Posterior cingulate gyrus (tissue), 11 donors: ENCODE measurements around the gene AFF3.
A peak's percentile ranks its signal among the peaks of the same experiment; 100 is the strongest.
"Not testable (repeated sequence)": the region's sequence is repeated elsewhere in the genome, so short reads cannot be mapped to it uniquely, and the experiment has no call there.

Experiments used
- DNase-seq, 10 donors: peaks; one replicate each; pipeline versions ENCODE4 v3.0.0 to v3.0.0-alpha.2; 2020 to 2021; ENCODE audit warnings: mixed read lengths in 3 of 10
- intact Hi-C: fragments of 100-400 bp; cut with DNase I; formaldehyde crosslinking; loops from one replicate; pipeline ENCODE4 v1.15.1; 2023

The AFF3 gene

GRCh38 chr2:100107906-100108647 is 34.3 kb downstream of the AFF3 start:
- intact Hi-C loops: no loop called here
- peak in 3 of 10 donors; percentile 23 to 82 (median 79) for DNase-seq

GRCh38 chr2:100107440-100107839 is 35.0 kb downstream of the AFF3 start:
- intact Hi-C loops: no loop called here
- peak in 1 of 10 donors; percentile 62 for DNase-seq

- DNase-seq: peak in 7 of 10 donors; percentile 26 to 85 (median 49)
- intact Hi-C loops: no loop called here
Observed at GRCh38 chr2:100106460-100106859, 35.9 kb downstream of the AFF3 start.

- DNase-seq: peak in 6 of 10 donors; percentile 17 to 80 (median 49)
- intact Hi-C loops: no loop called here
Observed at GRCh38 chr2:100105678-100106054, 36.7 kb downstream of the AFF3 start.

GRCh38 chr2:100104718-100105677 is 37.4 kb downstream of the AFF3 start:
- intact Hi-C loops: no loop called here
- DNase-seq: peak in 6 of 10 donors; percentile 17 to 86 (median 52)

GRCh38 chr2:100104265-100104664 is 38.1 kb downstream of the AFF3 start:
- intact Hi-C loops, DNase-seq: not testable (repeated sequence)

GRCh38 chr2:100103527-100104252 is 38.7 kb downstream of the AFF3 start:
- DNase-seq: peak in 1 of 10 donors; percentile 74
- intact Hi-C loops: not testable (repeated sequence)

GRCh38 chr2:100102466-100103180 is 39.8 kb downstream of the AFF3 start:
- intact Hi-C loops: not testable (repeated sequence)

GRCh38 chr2:100098855-100099254 is 43.5 kb downstream of the AFF3 start:
- intact Hi-C loops, DNase-seq: not testable (repeated sequence)

More at GRCh38 chr2:100102466-100103180, 39.8 kb downstream of the AFF3 start:
- not testable (repeated sequence) for DNase-seq

- intact Hi-C loops, DNase-seq: not testable (repeated sequence)
Observed at GRCh38 chr2:100097611-100098294, 44.6 kb downstream of the AFF3 start.

- intact Hi-C loops, DNase-seq: not testable (repeated sequence)
Observed at GRCh38 chr2:100095845-100096244, 46.5 kb downstream of the AFF3 start.

GRCh38 chr2:100091807-100092206 is 50.6 kb downstream of the AFF3 start:
- DNase-seq, intact Hi-C loops: not testable (repeated sequence)

GRCh38 chr2:100085744-100086143 is 56.6 kb downstream of the AFF3 start:
- DNase-seq, intact Hi-C loops: not testable (repeated sequence)

- DNase-seq, intact Hi-C loops: not testable (repeated sequence)
Observed at GRCh38 chr2:100083421-100084216, 58.8 kb downstream of the AFF3 start.

GRCh38 chr2:100082302-100082978 is 60.0 kb downstream of the AFF3 start:
- DNase-seq, intact Hi-C loops: not testable (repeated sequence)

GRCh38 chr2:100077935-100078334 is 64.5 kb downstream of the AFF3 start:
- no peak for DNase-seq
- intact Hi-C loops: no loop called here

GRCh38 chr2:100077456-100077855 is 64.9 kb downstream of the AFF3 start:
- DNase-seq: no peak
- intact Hi-C loops: no loop called here

- intact Hi-C loops: no loop called here
- no peak for DNase-seq
Observed at GRCh38 chr2:100075532-100075931, 66.9 kb downstream of the AFF3 start.
